Mononuclear cell (primary cell): ENCODE data around the gene TMEM47. TPM values are rescaled to one million over a fixed set of nuclear protein-coding genes. Genes with fewer than 3 reads are reported as not detected.

ENCODE experiments used
- H3K27me3 ChIP-seq: 2 replicates; pipeline ENCODE4 v1.6.0; 2011; ENCODE audit warnings: low read length, control low read depth; ENCODE audit not compliant: insufficient read depth
- H3K4me1 ChIP-seq: 2 replicates; pipeline ENCODE4 v1.5.1; 2011; ENCODE audit warnings: mild to moderate bottlenecking, low read length, control low read depth; ENCODE audit not compliant: insufficient read depth
- H3K4me3 ChIP-seq: 2 replicates; pipeline ENCODE4 v1.5.1; 2011; ENCODE audit warnings: mild to moderate bottlenecking, low read length, moderate library complexity
- H3K9me3 ChIP-seq: 2 replicates; pipeline ENCODE4 v1.5.1; 2011; ENCODE audit warnings: low read depth, mild to moderate bottlenecking, control low read depth, low read length
- total RNA-seq: library from RNA; depleted of rRNA; stranded (reverse); fragments of >200 nt; gene quantifications from one replicate; pipeline ENCODE4 v1.2.3, GENCODE V29; 2012

TMEM47 gene
- total RNA-seq: not detected

DNA sequence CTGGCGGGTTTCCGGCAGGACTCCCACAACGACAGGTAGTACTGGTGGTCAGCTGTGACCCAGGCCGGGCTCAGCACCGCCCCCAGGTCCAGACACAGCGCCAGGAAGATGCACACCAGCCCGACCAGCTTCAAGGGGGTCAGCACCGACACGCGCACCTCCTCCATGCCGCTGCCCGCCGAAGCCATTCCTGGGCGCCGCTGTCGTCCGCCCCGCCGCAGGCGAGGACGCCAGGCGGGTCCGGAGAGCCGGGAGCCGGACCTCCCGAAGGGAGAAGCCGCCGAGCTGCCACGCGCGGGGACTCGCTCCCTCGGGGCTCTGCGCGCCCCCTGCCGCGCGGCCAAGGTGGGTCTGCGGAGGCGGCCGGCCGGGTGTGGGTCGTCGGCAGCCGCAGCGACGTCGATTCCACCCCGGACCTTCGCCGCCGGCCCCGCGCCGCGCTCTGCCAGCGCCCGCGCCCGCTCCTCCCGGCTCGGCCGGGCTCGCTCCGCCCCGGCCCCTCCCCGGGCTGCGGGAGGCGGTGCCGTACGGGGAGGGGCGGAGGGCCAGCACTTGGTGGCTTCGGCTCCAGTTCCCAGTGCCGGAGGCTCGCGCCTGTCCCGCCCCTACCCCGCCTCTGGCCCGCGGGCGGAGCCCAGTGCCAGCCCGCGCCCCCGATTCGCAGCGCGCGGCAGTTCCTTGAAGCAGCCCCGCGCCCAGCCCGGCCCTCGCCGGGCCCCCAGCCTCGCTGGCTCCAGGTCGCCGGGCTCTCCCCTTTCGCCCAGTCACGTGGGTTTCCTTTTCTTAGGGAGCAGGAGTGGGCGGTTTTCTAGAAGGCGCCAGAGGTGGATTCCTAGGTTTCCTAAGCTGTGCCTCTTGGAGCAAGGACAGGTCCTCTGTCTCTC lies at the start of gene TMEM47:
Gene TMEM47 (minus strand): TSS at position 444 of the 884 bp plus-strand sequence. CDS start 256 bp downstream, at position 188.
- H3K4me1 ChIP-seq: no peaks in the 10 kb centered on the region
- peaks cover 17% of the 10 kb centered on the region for H3K27me3 ChIP-seq
- H3K9me3 ChIP-seq: no peaks in the 10 kb centered on the region
- no peak within 1 kb of the TSS for H3K4me3 ChIP-seq

DNA sequence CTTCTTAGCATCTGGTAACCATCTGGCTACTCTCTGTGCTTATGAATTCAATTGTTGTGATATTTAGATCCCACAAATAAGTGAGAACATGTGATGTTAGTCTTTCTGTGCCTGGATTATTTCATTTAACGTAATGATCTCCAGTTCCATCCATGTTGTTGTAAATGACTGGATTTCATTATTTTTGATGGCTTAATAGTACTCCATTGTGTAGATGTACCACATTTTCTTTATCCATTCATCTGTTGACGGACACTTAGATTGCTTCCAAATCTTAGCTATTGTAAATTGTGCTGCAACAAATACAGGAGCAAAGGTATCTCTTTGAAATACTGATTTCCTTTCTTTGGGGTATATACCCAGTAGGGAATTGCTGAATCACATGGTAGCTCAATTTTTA lies 30.0 kb upstream of the TMEM47 start:
- no peaks in the 10 kb centered on the region for H3K4me1 ChIP-seq
- H3K27me3 ChIP-seq: no peaks in the 10 kb centered on the region

GRCh38 chrX:34659575-34659974 lies 2.5 kb upstream of the TMEM47 start:
- peaks cover 17% of the 10 kb centered on the region for H3K27me3 ChIP-seq
- no peaks in the 10 kb centered on the region for H3K9me3 ChIP-seq
- no peaks in the 10 kb centered on the region for H3K4me1 ChIP-seq
- no peak overlapping the region for H3K4me3 ChIP-seq

More for the DNA sequence above, 30.0 kb upstream of the TMEM47 start:
- no peaks in the 10 kb centered on the region for H3K9me3 ChIP-seq
- no peak overlapping the region for H3K4me3 ChIP-seq

DNA sequence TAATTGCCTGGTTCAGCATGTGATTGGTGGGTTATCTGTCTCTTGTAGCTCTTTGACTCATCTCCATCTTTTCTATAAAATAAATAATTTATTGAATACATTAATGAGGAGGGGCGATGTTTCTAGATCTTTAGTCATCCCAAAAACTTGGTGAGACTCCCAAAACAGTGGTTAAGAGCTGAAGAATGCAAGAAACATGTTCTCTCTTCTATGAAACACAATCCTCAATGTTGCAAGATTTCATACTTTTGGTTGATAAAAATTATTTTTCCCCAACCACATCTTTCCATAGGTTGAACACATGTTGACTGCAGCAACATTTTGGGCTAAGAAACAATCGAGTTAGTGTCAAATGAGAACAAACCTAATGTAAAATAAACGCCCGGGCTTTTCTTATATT lies 1.2 kb upstream of the TMEM47 start:
- Histone ChIP-seq H3K27me3 (peaks cover 17% of the 10 kb centered on the region), H3K4me3 (no peak overlapping the region)

GRCh38 chrX:34657726-34658070 lies 613 bp upstream of the TMEM47 start:
- no peaks in the 10 kb centered on the region for H3K9me3 ChIP-seq
- peaks cover 17% of the 10 kb centered on the region for H3K27me3 ChIP-seq
- H3K4me3 ChIP-seq: no peak overlapping the region

More for the DNA sequence above, 1.2 kb upstream of the TMEM47 start:
- no peaks in the 10 kb centered on the region for H3K9me3 ChIP-seq
- H3K4me1 ChIP-seq: no peaks in the 10 kb centered on the region

DNA sequence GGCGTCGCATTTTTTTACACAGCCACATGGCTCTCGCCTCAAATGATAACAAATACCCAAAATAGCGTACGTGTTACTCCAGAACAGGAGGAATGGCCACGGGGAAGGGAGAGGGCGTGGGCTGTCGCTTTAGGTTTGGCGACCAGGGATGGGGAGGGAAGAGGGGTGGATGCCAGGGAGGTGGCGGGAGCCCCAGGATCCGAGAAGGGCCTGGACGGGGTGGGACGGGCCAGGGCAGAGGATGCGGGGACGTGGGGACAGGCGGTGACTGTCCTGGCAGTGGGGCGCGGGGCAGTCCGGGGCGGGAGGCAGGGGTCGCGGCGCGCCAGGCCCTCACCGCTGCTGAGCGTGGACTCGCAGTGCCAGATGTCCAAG lies 631 bp downstream of the TMEM47 start:
- no peaks in the 10 kb centered on the region for H3K4me1 ChIP-seq
- H3K9me3 ChIP-seq: no peaks in the 10 kb centered on the region
- H3K27me3 ChIP-seq: peaks cover 17% of the 10 kb centered on the region
- no peak overlapping the region for H3K4me3 ChIP-seq

More at GRCh38 chrX:34657726-34658070, 613 bp upstream of the TMEM47 start:
- H3K4me1 ChIP-seq: no peaks in the 10 kb centered on the region

DNA sequence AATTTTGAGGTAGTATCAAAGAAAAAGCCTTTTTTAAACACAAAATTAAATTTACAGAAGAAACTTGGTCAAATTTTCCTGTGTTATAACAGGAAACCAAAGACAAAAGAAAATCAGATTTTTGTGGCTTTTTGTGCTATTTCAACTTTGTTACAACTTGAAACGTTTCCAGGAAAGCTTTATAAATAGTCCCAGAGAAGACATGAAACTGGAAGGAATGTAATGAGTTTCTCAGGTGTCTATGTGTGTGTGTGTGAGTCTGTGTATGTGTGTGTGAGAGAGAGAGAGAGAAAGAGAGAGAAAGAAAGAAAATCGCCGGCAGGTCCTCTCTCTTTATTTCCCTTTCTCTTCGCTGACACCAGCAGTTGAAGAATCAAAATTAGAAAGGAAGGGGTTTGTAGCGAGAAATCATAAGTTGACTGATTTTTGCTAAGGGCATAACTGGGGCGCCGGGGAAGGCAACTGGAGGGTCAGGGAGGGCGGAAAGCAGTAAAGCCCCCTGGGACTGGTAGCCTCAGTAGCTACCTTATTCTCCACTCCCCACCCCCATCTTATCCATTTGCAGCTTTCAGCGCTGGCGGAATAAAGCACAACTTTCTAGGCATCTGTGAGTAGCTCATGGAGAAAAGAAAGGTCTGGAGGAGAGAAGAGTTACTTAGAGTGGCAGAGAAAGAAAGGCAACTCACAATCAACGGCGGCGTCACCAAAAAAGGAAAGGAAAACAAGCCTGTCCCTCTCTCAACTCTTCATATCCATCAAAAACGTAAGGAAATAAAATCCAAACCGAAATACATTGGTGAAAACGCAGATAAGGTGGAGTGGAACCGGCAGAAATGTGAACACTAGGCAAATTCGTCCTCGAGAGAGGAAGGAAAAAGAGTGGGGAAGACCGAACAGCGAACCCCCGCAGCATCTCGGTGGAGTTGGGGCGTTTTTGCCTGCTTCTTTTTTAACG lies 1.3 kb downstream of the TMEM47 start:
- H3K4me1 ChIP-seq: no peaks in the 10 kb centered on the region
- H3K27me3 ChIP-seq: peaks cover 17% of the 10 kb centered on the region
- no peaks in the 10 kb centered on the region for H3K9me3 ChIP-seq
- H3K4me3 ChIP-seq: no peak overlapping the region

DNA sequence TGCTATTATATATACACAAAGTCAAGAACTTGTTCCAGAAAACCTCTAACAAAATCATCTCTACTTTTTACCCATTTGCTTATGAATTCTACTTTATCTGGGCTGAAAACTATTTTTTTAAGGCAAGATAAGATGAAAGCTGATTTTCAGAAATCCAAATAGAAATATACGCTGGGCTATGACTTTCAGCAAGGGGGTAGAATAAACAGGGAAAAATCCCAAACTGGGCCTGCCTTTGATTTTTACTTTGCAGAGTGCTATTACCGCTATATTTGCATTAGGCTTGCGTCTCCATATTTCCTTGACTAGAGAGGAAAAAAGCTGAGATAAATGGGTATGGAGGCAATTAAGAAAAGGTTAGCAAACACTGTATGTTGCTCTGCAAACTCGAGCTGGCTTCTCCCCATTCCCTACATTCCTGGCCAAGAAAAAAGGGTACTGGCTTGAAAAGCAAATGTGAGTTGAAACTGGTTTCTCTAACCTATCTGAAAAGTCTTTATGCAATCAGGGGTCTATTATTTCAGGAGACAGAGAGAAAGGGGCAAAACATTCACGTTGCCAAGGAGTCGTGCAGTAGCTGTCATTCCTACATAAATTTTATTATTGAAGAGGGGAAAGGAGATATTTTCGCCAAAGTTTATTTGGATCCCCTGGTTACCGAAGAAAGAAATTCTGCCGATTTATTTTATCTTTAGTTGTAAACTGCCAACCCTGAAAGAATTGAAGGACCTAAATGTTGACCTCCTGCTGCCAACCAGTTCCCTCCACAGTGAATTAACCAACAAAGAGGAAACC lies 2.2 kb downstream of the TMEM47 start:
- H3K9me3 ChIP-seq: no peaks in the 10 kb centered on the region
- no peaks in the 10 kb centered on the region for H3K4me1 ChIP-seq
- peaks cover 17% of the 10 kb centered on the region for H3K27me3 ChIP-seq
- no peak overlapping the region for H3K4me3 ChIP-seq

DNA sequence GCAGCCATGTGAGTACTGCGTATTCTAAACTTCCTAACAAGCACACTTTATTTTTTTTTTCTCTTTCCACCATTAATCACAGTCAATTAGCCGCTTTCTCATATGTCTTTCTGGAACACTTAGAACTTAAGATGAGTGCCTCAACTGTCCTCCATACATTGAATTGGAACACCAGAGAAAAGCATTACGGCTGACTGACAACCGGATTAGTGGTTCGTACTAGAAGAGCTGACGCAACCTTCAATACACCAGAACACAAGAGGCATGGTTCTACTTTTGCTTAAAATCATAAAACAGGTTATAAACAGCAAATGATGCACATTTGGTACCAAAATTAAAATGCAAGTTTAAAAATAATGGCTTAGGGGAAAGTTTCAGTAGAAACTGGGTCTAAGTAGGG lies 3.3 kb downstream of the TMEM47 start:
- Histone ChIP-seq H3K4me1 (no peaks in the 10 kb centered on the region), H3K9me3 (no peaks in the 10 kb centered on the region), H3K27me3 (peaks cover 17% of the 10 kb centered on the region), H3K4me3 (no peak overlapping the region)

- Histone ChIP-seq H3K4me3 (no peak overlapping the region), H3K4me1 (no peaks in the 10 kb centered on the region), H3K9me3 (no peaks in the 10 kb centered on the region), H3K27me3 (no peaks in the 10 kb centered on the region)
Observed at GRCh38 chrX:34642849-34643248, 14.2 kb downstream of the TMEM47 start.

DNA sequence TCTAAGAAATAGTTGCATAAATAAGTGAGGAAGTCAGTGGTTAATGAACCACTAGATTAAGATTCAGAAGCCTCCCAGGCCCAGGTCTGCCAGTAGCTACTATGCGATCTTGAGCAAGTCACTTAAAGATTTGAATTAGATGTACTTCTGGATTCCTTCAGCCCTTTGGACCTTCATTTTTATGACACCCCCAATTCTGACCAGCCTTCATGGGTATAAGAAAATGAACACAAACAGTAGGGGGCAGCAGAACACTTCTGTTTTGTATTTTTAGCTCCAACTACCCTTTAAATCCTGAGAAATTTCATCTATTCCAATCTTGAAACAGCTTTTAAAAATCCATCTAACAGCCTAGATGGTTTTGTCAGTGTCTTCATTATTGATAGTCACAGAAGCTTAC lies 19.0 kb downstream of the TMEM47 start:
- Histone ChIP-seq H3K9me3 (no peaks in the 10 kb centered on the region), H3K27me3 (no peaks in the 10 kb centered on the region), H3K4me3 (no peak overlapping the region), H3K4me1 (no peaks in the 10 kb centered on the region)

GRCh38 chrX:34634349-34634748 lies 22.7 kb downstream of the TMEM47 start:
- H3K27me3 ChIP-seq: no peaks in the 10 kb centered on the region
- no peak overlapping the region for H3K4me3 ChIP-seq
- no peaks in the 10 kb centered on the region for H3K4me1 ChIP-seq
- no peaks in the 10 kb centered on the region for H3K9me3 ChIP-seq

GRCh38 chrX:34632384-34632783 lies 24.7 kb downstream of the TMEM47 start:
- Histone ChIP-seq H3K4me1 (no peaks in the 10 kb centered on the region), H3K27me3 (no peaks in the 10 kb centered on the region), H3K9me3 (no peaks in the 10 kb centered on the region), H3K4me3 (no peak overlapping the region)

DNA sequence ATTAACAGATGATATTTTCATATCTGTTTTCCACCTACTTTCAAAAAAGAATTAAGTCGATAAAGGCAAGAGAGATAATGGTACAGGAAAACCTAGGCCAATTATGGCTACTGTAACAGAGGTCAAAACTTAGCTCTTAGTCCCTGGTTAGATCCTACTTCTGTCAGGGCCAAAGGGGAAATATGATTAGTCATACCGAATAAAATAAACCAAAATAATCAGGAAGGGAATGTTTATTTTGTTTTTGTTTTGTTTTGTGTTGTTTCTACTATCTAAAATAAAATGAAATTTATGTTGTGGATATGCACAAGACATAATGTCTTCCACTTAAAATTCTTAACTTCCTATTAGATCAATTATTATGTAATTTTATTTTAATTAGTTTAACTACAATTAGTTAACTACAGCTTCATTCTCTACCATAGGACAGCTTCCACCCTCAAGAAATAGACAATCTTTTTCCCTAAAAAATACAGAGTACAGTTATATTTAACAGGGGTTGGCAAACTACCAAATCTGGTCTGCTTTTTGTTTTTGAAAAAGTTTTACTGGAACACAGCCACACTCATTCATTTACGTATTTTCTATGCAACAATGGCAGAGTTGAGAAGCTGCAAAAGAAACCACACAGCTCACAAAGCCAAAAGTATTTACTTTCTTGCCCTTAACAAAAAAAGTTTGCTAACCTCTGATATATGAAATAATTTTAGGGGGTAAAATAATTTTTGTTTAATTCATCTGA lies 25.4 kb downstream of the TMEM47 start:
- H3K27me3 ChIP-seq: no peaks in the 10 kb centered on the region
- H3K4me3 ChIP-seq: no peak overlapping the region
- no peaks in the 10 kb centered on the region for H3K9me3 ChIP-seq
- no peaks in the 10 kb centered on the region for H3K4me1 ChIP-seq
